GM19455 (cell line): ENCODE data around the gene DGKB.

Source experiments
- ATAC-seq: cut with Tn5 transposase; IDR thresholded peaks from one replicate; pipeline ENCODE4 v1.9.1; 2021; ENCODE audit not compliant: unreplicated experiment

DGKB gene

DNA sequence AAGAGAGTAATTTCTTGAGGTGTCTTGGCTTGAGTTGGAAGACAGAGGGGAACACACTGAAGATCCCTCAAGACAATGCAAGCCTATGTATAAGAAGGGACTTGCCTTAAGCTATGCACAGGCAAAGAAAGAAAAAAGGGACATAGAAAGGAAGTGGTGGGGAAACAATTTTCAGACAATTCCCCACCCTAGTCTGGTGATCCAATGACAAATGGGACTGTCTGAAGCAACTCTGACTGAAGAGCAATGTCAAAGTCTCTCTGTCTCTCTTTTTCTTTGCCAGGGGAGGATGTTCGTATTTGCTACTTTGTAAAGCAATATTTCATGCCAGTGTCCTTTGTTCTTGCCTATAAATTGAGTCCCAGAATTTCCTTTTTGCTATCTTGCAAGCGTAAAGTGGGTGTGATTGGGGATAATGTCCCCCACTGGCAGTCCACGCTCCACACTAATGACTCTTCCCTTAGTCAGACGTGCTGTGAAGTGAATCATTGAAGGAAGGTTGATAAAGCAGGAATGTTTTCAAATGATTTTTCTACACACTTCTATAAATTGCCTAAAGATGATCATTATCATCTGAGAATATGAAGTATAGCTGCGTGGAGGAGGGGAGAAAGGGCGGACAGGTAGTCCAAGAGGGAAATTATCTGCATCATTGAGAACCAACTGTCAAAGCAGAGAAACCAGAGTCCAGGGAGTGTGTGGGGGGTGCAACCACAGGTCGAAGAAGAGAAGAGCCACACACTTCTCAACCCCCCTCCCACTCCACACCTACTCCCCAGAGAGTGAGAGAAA lies 669.3 kb downstream of the DGKB start:
- no peak for ATAC-seq

DNA sequence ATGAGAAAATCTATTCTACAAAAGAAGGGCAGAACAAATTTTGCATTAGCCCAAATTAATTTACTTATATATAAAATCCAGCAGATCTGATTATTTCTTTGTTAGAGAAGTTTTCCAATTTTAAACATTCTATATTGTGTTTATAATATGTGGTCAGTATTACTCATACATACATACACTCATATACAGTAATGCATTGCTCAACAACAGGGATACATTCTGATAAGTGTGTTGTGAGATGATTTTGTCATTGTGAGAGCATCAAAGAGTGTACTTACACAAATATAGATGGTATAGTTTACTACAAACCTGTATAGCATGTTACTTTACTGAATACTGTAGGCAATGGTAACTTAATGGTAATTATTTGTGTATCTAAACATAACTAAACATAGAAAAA lies 673.5 kb downstream of the DGKB start:
- no peak for ATAC-seq

DNA sequence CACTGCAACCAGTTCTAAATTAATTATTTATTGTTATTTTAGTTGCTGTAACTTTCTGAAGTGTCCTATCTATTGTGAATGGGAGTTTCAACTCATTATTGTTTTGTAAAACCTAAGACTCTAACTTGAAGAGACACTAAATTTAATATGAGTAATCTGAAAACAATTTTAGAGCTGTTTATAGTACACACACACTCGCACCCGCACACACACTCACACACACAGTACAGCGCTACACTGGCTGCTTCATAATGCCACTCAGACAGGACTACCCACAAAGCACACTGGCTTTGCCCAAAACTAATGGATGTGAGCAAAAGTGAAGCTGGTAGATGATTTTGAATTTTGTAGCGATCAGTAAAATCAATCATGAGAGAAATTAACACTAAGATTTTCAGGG lies 674.2 kb downstream of the DGKB start:
- ATAC-seq = no peak

DNA sequence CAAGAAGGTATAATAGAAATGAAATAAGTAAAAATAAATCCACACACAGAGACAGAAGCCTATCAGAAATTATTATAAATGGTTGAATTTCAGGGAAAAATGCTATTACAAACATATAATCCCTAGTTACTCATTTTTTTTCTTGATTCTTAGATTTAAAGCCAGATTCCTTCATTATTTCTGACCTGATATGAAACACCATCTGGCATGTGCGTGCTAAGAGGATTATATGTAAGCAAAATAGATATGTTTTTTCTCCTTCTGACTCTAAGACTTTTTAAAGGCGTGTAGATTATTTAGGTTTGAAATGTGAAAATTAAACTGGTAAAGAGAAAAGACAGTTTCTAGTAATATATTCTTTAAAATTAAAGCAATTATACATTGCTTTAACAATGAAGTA lies 676.4 kb downstream of the DGKB start:
- no peak for ATAC-seq

DNA sequence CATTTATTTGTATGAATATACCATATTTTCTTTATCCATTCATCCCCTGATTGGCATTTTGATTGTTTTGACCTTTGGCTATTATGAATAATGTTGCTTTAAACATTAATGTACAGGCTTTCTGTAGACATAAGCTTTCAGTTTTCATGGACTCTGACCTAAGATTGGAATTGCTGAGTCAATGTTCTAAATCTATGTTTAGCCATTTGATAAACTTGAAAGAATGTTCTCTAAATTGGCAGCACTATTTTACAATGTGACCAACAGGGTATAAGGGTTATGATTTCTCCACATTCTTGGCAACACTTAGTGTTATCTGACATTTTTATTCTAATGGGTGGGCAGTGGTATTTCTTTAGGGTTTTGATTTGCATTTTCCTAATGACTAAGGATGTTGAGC lies 683.4 kb downstream of the DGKB start:
- no peak for ATAC-seq

DNA sequence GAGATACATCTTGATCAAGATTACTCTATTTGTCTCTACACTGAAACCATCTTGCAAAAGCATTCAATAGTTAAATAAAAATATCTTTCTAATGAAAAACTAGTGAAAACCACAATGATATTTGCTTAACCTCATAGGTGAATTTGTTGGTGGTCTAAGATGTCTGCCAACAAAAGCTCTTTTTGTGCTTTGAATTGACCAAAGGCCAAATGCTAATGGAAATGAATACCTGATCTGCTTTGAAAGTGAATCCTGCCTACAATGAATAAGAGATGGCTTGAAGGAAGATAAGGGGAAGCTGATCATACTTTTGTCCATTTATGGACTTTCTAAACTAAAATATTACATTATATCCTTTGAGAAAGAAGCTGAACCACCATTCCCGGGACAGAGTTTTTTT lies 684.2 kb downstream of the DGKB start:
- ATAC-seq = no peak

DNA sequence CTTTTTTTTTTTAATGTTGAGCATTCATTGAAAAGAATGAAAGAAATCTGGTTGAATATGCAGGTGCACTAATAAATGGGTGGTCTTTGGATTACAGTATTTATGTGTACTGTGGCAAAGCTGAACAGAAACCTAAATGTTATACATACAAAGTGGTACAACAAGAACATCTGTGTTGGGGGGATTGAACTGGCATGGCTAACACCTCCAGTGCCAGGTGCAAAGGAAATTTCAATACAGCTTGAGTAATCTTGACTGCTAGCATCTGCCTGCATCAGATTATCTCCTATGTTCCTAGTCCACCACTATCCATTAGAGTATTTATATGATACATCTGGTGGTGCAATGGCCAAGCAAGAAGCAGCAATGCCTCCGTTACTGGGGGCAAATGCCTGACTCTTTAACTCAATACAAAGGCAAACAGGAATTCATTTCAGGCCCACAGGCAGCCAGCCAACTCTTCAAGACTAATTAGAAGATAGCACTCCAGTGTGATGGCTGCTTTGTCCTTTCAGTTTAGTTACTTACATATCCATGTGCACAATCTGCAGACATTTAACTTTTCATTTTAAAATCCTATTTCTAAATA lies 692.6 kb downstream of the DGKB start:
- no peak for ATAC-seq

DNA sequence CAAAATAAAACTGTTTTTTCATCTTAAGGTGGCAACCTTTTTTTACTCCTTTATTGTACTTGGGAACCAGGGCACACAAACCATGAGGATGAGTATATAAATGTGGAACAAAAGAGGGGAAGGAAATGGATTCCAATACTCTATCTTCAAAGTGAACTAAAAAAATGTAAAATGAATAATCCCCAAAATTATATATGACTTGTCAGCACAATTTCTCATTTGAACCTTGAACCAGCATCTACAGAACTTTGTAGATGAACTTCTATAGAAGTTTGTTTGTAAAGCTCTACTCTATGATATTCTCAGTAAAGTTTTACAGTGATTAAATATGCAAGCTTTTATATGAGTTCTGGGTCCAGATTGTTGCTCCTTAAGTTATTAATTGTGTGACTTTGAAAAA lies 694.8 kb downstream of the DGKB start:
- no peak for ATAC-seq

DNA sequence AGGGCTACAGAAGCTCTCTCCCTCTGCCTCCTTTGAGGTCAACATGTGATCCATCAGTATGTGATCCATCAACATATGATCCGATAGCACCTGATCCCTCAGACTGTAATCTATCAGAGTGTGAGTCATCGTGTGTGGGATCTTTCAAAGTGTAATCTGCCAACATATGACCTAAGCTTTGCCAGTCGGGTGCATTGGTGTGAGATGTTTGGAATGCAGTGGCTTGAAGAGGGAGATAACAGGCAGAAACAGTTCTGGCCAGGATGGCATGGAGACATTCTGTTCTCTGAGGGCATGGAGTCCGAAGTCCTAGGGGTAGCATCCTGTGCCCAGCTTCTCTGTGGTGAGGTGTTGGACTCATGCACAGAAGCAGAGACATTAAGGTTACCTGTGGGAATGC lies 695.4 kb downstream of the DGKB start:
- no peak for ATAC-seq

DNA sequence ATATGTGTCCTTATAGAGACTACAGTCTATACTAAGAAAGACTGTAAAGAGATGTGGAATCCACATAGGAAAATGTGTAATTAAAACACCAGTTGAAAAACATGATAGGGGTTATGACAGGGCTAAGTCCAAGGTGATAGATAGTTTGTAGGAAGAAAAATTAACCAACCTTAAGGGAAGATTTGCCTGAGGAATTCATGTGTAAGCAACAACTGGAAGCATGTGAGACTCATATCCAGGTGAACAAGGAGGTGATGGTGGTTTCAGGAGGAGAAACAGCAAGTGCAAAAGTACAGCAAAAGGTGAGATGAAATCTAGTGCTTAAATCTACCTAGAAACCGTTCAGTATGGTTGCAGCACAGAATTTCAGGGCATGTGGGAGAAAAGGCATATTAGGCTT lies 696.4 kb downstream of the DGKB start:
- no peak for ATAC-seq

DNA sequence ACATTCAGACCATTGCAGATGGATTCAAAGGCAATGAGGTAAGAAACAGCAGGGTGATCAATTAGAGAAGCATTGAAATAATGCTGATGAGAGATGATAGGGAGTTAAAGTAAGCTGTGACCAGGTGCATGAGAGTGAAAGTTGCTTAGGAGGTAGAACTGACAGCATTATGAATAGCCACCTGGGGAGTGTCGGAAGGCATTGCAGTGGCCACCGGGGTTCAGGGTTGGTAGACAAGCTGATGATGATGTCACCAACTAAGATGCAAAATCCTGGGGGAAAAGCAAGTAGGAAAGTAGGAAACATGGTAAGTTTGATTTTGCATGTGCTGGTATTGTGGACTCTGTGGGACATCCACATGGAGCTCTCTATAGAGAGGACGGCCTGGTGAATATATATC lies 701.2 kb downstream of the DGKB start:
- no peak for ATAC-seq

DNA sequence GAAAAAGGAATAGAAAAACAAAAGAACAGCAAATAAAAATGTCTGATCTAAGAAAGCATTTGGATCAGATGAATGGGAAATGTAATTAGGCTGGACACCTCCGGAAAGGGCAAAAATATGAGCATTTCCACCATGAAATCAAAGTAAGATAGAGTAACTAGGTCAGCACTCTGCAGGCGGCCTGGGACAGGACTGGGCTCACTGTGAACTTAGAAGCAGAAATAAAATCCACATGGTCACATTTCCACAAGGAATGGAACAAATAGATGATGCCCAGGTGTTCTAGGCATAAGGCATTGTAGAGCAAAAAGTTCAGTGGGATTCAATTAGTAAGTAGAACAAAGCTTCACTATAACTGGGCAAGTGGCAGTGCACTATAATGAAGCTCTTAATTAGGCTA lies 703.2 kb downstream of the DGKB start:
- ATAC-seq = no peak

DNA sequence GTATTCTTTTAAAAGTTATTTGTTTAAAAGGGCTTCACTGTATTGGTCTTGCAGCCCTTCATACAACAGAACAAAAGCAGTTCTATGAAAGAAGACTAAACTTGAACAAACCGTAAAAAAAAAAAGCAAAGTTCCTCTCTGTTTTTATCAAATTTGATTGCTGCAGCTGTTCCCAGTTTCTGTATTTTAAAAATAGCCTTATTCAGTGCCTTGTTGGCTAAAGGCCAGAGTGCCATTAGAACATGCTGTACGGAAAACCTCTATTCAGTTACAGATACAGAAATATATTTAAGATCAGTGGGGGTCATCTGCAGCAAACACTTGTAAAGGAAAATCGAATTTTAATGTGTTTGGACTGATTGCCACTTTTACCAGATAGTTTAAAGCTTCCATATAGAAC lies 705.3 kb downstream of the DGKB start:
- ATAC-seq = no peak

DNA sequence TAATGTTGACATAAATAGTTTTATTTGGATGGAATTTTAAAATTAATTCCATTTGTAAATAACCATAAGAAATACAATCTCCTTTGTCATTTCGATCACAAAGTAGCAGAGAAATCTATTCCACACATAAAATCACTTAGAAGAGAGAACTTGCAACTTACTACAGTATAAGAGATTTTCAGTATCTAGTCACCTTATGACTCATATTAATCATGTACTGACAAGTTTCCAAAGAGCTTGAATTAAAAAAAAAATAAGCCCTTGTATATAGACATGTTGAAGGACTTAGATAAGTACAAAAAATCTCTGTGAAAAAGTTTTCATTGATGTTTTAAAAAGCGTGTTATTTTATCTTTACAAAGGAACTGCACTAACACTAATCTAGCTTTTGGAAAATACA lies 706.0 kb downstream of the DGKB start:
- ATAC-seq = no peak

DNA sequence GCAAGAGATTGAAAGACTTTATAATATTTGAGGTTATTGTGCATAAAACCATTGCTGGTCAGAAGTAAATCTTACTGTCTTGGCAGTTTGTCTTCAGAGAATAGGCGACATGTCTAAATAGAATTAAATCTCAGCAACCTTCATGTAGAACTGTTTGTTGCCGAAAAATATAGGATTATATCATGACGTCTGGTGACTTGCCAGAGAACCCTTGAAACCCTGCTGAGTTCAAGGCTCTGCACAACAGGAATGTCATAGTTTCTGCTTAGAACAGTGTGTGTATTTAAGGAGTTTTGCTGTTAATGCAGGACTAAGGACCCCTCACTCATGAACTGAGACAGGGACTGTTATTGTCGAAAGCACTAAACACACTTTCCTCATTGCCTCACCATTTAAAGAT lies 706.7 kb downstream of the DGKB start:
- no peak for ATAC-seq

DNA sequence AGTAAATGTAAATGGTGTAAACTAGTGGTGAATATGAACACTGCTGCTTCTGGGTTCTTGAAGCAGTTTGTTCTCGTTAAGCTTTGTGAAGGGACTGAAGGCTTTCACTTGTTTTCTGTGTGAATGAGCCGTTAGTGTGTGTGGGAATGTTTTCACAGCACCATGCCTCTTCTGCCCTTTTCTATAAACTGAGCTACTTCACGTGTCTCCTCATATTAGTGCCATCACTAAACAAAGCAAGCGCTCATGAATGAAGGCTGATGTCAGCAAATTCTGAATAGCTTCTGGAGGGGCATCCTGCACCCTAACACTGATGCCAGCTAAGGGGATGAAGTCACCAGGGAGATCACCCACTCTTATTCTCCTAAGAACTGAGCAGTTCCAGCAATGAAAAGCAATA lies 707.5 kb downstream of the DGKB start:
- no peak for ATAC-seq

DNA sequence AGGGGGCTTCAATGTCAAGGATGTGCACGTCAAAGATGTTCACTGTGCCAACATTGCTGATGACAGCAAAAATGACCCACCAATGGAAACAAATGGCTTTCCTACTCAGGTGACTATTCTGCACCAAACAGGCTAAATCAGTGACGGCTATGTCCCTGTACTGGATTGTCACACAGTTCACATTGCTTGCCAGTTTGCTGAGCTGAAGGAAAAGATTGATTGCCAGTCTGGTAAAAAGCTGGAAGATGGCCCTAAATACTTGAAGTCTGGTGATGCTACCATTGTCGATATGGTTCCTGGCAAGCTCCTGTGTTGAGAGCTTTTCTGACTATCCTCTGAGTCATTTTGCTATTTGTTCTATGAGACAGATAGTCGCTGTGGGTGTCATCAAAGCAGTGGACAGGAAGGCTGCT lies 710.9 kb downstream of the DGKB start:
- no peak for ATAC-seq

DNA sequence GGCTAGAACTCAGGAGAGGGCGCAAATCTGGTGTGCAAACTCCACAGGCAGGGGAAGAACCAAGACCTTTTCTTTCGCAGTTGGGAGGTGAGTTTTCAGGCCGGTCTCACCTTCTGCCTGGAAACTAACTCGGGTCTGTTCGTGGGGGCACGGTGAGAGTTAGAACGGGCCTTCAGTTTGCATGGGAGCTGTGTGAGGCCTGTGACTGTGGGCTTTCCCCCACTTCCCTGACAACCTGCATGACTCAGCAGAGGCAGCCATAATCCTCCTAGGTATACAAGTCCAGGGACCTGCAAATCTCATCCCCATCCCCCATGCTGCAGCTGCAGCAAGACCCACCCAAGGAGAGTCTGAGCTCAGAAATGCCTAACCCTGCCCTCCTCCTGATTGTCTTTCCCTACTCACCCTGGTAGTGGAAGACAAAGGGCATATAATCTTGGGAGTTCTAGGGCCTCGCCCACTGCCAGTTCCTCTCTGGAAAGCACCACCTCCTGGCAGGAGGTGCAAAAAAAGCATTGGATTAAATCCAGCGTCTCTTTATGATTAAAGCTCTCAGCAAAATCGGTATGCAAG lies 718.2 kb downstream of the DGKB start:
- no peak for ATAC-seq

DNA sequence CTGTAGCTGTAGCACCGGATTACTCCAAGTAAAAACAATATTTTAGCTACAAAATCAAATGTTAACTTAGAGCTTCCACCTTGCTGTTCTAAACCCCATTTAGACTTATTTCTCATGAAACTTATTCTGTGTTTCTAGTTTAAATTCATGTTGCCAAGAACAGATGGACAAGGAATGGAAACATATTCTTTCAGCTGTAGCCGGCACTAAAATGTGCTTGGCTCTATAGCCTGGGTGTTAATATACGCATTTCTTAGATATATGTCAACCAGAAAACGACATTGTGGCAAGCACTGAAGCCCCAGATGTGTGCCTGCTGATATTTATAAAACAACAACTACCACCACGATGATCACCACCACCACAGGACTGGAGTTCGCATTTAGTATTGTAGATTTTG lies 722.8 kb downstream of the DGKB start:
- no peak for ATAC-seq

DNA sequence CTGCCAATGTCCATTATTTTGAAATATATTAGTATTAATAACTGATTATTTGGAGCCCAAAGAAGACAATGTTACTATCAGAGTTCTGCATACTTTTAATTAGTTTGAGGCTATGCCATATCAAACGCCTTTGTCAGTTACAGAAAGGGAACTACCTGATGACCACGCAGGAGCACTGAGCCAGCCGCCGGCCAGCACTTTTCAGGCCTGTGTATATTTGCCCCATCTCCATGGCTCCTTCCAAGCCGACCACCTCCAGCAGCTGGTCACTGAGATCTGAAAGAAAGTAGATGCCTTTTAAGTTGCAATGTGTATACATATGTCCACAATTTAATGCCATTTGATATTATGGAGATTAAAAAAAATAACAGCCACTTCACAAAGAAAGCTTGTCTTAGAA lies 724.7 kb downstream of the DGKB start:
- no peak for ATAC-seq

DNA sequence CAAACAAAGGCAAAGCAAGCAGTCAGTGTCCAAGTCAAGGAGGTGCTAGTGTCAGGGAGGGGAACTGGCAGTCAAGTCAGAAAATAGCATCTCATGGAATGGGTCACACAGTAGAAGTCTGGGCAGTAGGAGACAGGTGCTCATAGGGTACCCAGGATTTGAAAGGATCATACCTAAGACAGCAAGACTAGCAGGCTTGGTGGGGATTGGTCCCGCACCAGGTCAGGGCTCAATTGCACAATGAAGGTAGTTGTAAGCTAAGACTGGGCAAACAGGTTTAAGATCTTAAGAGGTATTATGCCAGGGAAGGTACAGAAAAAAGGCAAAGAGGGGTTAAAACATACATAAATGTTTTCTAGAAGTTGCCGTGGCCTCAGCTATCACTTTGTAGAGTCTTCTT lies 731.7 kb downstream of the DGKB start:
- ATAC-seq = no peak

DNA sequence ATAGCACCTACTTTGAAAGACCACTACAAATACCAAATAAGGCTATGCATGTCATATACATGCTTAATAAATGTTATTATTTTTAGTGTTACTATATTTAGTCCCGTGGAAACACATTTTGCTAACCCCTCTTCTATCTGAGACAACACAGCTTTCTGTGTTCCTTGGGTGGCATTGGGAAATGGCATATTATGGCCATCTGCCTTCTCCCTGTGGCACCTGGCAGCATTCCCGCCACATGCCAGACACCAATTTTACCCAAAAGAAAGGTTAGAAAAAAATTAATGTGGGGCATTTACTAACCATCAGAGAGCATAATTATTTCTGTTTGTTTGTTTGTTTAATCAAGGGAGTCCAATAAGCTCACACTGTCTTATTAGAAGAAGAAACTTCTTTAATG lies 744.4 kb downstream of the DGKB start:
- ATAC-seq = no peak

DNA sequence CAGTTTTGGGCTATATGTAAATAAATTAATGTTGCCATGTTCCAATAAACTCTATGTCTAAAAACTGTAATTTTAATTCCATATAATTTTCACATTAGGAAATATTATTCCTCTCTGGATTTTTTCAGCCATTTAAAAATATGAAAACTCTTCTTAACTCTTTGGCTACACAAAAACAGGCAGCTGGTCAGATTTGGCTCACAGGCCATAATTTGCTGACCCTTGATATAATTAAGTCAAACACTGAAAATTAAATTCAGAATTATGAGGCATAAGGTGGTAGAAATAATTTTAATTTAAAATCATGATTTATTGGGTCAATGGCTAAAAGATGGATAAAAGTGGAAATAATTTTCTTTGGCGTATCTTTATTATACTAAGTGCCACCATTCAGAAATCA lies 746.1 kb downstream of the DGKB start:
- no peak for ATAC-seq
